GM21360 (cell line): Measurements from ENCODE around the gene CACNA2D3.

ENCODE experiments used
- ATAC-seq: cut with Tn5 transposase; IDR thresholded peaks from one replicate; pipeline ENCODE4 v1.9.1; 2021; ENCODE audit warnings: mild to moderate bottlenecking, moderate library complexity; ENCODE audit not compliant: unreplicated experiment

The CACNA2D3 gene

GRCh38 chr3:54358969-54359694 is 236.8 kb downstream of the CACNA2D3 start:
- ATAC-seq = no peak

DNA sequence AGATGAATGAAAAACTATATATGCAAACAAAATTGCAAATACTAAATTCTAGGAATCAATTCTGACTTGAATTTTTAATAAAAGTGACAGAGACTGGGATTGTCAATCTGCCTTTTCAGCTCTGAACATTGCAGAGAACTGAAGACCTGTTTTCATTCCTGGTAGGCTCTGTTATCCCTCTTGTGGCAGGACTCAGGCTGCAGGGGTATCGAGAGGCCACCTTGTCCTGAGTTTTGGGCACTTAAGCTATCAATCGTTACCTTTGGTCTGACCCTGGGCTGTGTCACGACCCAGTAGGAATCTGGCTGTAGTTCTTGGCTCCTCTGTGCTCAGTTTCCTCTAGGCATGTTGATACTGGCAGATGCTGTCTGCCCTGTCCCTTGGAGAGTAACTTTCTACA is 238.0 kb downstream of the CACNA2D3 start:
- no peak for ATAC-seq

DNA sequence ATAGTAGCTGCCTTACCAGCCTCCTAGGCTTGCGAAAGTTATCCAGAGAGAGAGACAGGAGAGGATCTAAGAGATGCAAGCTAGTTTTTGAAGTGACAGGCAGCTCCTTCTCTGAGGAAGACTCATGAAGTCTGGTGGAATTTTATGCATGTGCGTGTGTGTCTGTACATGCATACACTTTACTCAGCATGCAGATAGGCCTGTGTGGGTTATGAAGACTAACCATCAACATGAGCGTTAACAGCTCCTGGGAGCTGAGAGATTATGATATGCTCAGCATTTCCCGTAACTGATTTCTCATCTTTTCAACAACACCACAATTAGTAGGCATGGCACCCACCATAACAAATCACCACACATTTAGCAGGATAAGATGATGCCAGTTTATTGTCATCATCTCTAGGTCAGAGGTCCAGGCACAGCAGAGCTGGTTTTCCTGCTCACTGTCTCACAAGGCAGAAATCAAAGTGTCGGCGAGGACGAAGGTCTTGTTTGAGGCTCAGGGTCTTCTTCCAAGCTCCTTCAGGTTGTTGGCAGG is 239.5 kb downstream of the CACNA2D3 start:
- no peak for ATAC-seq

DNA sequence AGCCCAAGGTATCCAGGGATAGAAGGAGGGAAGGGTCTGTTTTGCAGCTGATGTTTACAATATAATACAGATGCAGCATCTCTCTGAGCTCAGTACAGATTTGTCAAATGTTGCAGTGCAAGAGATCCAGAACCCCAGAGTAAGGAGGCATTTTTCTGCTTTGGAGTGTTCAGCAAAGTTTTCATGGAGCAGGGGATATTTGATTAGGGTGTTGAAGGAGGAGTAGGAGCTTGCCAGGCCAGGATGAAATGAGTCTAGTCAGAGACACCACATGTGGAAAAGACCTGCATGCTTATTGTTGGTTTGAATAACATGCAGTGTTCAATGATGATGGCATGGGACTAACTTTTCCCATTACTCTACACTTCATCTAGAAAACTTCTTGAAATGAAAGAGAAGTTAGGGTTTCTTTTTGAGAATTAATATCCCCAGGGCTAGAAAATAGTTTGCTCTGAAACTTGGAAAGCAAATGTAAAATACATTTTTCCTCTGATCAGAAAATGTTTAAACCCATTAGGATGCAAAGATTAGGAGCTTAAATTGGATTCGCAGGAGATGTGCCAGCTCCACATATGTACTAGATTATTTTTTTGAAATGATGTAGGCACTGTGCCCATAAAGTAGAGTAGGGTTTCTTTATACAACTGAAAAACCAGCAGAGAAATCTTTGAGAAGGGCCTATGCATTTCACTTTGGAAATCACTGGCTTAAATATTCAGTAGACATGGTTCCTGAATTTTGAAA is 243.8 kb downstream of the CACNA2D3 start:
- ATAC-seq = no peak

DNA sequence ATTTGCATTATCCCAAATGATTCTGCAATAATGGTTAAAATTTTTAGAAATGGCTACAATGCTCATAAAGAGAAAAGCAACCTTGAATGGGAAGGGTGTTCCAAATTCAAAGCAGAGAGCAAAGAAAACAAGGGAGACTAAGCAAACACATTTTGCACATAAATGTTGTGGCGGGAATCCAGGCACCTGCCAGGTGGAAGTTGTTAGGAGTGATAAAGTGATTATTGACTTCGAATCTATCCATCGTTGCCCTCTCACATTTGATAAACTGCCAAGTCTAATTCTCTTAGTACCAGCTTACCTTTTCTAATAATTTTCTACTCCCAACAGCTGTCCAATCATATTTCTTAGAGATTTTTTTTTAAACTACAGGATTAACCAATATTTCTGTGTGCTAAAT is 244.5 kb downstream of the CACNA2D3 start:
- no peak for ATAC-seq

- no peak for ATAC-seq
Measured at GRCh38 chr3:54372232-54372631, 249.9 kb downstream of the CACNA2D3 start.

GRCh38 chr3:54374214-54374852 is 252.0 kb downstream of the CACNA2D3 start:
- no peak for ATAC-seq

DNA sequence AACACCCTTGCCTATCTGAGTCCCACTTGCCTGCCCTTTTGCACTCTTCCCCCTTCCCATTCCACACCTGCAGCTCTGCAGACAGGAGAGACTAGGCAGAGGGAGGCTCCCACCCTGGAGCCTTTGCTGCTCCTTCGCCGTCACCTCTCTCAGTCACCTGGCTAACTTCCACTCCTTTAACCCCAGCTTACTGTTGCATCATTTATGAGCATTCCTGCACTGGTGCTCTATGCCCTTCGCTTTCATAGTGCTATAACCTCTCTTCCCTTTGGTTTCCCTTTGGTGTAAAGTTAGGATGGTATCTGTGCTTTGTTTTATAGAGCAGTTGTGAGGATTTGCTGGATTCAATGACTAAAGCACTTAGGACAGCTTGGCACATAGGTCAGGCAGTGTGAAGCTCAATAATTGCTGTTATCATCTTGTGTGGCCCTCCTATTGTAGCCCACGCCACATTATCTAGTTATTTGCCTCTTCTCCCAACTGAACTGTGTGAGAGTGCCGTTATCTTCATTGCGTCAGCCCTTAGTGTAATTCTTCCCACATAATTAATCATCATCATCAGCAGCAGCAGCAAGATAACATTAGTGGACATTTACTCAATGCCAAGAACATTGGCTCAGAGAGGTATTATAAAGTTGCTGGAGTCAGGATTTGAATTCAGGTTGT is 253.9 kb downstream of the CACNA2D3 start:
- ATAC-seq = no peak

DNA sequence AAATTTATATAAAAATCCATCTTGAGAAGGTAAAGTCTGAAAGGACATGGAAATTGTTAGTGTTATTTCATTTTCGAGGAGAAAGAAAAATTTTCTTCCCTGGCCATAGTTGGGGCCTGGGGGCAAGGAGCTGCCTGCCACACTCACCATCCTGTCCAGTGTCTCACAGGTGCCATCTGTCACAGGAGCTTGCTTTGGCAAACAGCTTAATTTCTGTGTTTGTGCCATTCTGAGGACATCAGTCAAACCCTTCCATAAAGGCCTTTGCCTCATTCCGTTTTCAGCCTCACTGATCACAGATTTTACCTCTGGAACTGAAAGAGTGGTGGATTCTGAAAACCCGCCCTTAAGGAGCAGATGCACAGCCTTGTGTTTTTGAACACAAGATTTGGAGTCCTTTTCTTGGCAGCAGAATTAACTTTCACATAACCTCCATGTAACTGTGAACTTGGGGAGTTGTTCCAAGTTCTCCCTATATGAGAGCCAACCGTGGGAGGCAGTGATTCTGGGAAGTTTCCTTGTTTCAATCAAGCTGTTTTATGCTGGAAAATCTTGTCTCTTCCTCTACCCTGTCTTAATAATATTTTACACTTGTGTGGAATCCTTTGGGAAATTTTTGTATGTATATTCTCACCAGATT is 254.7 kb downstream of the CACNA2D3 start:
- ATAC-seq = no peak

- ATAC-seq = no peak
Measured at GRCh38 chr3:54378184-54378583, 255.8 kb downstream of the CACNA2D3 start.

DNA sequence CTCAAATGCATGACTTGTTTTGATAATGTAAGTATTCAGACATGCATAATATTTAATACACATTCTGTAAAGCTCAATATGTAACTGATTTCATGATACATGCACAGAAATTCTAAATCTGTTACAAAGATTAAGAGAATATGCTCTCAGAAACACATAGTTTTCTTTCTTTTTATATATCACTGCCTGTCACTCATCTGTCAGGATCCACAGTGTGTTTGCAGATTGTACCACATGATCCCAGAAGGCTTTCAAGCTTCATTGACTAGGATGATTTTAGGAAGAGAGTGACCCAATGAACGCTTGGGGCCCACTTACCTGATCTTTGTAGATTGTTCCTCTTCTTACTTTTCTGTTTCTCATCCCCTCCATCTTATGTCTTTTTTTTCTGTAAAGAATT is 261.9 kb downstream of the CACNA2D3 start:
- no peak for ATAC-seq

DNA sequence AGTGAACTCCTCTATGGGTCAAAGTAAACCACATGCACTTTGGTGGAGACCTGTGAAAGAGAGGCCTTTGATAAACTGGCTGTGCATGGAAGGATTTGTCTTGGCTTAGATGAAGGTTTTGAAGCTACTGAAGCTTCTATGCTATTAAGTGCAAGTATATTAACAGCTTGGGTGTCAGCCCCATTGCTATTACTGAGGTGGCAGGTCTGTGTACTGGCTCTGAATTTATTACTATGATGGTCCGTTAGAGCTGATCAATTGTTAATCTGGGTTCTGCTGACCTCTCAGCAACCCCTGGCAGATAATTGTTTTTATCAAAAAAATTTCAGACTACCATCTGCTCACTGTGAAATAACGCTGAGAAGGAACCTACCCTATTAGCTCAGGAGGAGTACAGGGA is 268.2 kb downstream of the CACNA2D3 start:
- ATAC-seq = no peak

GRCh38 chr3:54393150-54393549 is 270.8 kb downstream of the CACNA2D3 start:
- no peak for ATAC-seq

DNA sequence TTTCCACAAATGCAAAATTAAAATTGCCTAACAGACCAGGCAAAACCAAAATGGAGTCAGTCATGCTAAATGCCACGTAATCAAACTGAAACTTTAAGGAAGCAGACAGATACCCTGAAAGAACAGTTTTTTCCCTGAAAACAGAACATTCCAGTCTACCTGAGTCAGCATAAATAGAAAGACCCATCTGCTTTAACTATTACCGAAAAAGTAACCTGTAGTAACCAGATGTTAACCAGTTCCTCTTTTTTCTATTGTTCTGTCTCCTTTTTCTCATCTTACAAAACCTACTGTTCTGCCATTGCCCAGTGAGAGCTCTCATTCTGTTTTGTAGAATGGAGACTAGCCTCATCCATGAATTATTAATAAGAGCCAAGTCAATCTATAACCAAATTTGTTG is 286.0 kb downstream of the CACNA2D3 start:
- ATAC-seq = no peak

- no peak for ATAC-seq
Measured at GRCh38 chr3:54421943-54422342, 299.6 kb downstream of the CACNA2D3 start.

GRCh38 chr3:54424292-54424691 is 301.9 kb downstream of the CACNA2D3 start:
- ATAC-seq = no peak

DNA sequence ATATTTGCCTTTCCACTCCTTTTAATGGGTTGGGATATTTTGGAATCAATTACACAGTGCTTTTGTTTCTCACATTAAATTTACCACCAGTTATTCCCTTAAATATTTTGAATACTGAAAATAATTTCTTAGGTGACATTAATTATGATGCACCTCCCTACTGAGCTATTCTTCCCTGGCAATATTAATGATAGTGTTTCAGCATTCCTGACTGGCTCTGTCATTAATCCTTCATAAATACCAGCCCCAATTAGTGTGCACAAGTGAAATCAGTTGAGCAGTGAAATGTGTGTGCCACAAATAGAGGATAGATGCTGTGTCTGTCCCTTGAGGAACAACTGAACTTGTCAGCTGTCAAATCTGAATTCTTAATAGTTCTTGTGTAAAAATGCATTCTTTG is 304.0 kb downstream of the CACNA2D3 start:
- ATAC-seq = no peak

- ATAC-seq = no peak
Measured at GRCh38 chr3:54427501-54427900, 305.1 kb downstream of the CACNA2D3 start.

DNA sequence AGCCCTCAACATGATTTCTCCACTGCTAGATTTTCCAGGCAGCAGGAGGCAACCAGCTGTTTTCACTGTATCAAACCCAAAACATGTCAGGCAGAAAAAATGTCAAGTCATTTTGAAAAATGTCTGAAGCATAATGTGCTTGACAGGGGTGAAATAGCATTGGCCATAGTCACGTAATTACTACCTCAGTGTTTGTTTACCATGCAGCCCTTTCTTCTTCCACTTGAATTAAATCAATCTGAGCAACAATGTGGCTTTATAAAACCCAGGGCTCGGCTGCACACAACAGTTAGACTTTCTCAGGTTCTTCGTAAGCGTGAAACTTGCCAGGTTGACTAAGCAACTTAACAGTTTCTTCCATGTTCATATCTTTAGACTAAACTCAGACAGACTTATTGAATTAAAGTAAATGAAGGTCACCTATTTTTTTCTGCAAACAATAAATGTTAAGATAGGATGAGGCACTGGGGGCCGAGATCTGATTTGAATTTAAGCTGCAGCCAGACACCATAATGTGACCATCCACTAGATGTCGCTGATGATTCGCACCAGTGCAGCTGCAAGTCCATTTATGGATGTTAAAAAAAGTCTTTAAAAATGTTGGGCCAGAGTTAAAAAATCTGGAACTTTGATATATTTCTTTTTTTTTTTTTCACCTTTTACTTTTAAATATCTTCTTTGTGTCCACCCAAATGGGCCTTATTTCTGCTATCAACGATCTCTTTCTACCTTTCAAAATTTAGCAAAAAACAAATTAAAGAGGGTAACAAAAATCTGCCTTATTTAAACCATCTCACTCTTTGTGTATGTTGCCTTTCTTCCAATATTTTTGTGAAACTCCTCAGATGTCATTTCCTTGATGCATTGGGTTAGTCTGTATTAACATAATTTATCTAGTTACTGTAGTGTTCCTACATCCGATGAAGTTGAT is 305.9 kb downstream of the CACNA2D3 start:
- no peak for ATAC-seq

- ATAC-seq = no peak
Measured at GRCh38 chr3:54432975-54433374, 310.6 kb downstream of the CACNA2D3 start.
